ENCODE measurements around the gene YY1. TPM values are rescaled to one million over a fixed set of nuclear protein-coding genes. Genes with fewer than 3 reads are reported as not detected.
"Not testable (repeated sequence)": the region's sequence is repeated elsewhere in the genome, so short reads cannot be mapped to it uniquely, and the experiment has no call there.

Gene YY1
- total RNA-seq, 8 experiments from 2014 or later = 23.4 to 58.3 (median 30.4) TPM

DNA sequence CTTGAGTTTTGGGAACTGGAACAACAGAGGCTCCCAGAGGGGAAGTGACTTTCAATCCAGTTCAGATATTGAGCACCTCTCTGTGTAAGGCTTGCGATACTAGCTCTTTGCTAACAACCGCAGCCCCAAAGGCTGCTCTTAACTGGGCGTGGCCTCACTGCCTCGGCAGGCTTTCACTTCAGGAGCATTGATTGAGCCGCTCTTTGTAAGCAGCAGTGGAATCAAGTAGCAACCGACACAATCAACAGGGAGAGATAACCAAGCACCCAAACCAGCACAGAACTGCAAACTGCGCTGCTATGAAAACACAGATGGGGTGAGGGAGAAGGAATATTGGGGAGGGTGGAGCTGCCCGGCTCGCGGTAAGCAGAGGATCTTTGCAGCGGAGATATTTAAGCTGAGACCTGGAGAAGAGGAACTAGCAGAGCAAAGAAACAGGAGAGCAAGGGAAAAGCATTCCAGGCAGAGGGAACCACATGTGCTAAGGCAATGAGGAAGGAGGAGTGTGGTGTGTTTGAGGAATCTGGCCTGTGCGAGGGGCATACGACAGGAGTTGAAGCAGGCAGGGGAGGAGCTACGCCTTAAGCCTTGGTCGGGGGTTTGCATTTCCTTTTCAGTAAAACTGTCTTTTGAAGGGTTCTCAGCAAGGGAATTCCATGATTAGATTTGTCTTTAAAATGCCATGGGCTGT, 17.3 kb upstream of the YY1 start:
- ATAC-seq (replicated peaks in 6 of 8) = peak; percentile 71 to 95 (median 81)
- in situ Hi-C loops (cut with MboI; ENCODE audit: low pct_unique_long_range_greater_than_20kb in 2 of 9, low sequenced_read_pairs in 9 of 9, unreplicated experiment in 9 of 9) = no loop called here
- Histone ChIP-seq H3K4me3 (peak overlapping the region in 4 of 5 donors; percentile 17 to 33 (median 20)), H3K27ac (peak overlapping the region; percentile 39 to 78), H3K4me1 (replicated peaks in 1 of 2) (peaks cover 36 to 37% of the 10 kb centered on the region in 2 donors)
- WGBS, 10 experiments = 0 to 20% (median 4%) methylated on average over 1 to 10 of the region's 15 CpGs; no CpG with 5 or more reads in 1 of the 10 experiments

DNA sequence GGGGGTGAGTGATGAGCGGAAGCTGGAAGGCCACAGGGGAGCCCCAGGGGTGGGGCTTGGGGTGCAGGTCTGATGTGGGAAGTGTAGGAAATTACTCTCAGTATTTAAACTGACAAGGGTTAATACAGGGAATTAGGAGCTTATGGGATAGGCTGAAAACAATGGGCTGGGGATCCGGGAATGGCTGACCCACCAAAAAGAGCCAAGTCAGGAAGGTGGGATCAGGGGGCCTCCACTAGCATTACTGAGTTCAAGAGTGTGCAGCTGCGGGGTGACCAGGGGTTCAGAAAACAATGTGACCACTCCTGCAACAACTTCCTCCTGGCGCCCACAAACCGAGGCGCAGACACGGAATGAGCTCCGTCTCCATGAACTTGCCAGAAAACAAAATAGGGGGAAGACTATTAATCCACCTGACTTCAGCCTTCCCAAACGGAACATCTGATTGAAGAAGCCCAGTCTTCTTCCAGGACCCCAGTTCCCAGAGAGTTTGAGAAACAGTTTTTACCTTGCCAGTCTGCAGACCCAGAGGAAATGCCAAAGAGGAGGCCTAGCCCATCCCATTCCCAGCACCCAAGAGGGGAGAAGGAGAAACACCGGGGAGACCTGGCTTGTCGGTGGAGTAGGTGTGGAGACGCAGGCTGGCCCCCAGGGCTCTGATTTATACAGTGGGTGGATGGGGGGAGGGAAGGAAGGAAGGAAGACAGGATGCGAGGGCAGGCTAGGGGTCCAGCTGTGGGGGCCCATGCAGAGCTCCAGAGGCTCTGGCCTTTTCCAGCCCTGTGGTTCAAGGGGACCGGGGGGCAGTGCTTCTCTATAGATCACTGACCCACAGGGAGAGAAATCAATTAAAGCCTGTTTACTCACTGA, 16.5 kb upstream of the YY1 start:
- in situ Hi-C loops (cut with MboI; ENCODE audit: low pct_unique_long_range_greater_than_20kb in 2 of 9, low sequenced_read_pairs in 9 of 9, unreplicated experiment in 9 of 9) = no loop called here
- ATAC-seq (replicated peaks in 6 of 8) = peak in 1 of 8 experiments; percentile 2
- H3K4me3 ChIP-seq = peak overlapping the region in 1 of 5 donors; percentile 33

DNA sequence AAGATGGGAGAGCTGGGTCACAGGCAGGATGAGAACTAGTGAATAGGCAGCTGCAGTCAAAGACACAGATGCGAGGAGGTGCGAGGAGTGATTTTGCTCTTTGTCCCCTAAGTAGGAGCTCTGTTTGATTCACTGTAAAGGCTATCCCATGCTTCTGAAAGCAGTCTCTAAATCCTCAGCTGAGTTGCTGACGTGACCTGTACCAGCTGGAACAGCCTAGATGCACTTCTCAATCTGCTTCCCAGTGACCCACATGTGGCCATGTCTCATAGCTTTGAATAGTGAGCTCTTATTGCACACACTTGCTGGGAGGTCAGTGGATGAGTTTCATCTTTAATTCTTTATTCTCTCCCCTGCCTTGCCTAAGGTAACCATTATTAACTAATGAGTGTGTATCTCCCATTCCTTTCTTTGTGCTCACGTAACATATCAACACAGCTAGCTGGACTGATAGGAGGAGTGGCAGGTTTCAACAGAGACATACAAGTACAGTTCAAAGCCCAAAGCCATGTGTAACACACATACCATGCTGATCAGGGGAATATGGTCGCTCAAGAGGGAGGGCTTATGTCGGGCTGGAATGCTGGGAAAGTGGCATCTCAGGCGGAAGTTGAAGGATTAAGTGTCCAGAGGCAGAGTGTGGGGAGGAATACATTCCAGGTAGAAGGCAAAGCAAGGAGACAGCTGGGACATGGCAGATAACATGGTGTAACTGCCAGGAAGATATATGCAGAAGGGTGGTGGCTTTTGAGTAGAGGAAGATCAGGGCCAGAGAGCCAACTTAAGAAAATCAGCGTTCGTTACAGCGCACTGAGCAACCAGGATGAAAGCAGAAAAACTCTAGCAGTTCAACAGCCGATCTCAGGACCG, 15.4 kb upstream of the YY1 start:
- ATAC-seq (replicated peaks in 6 of 8) = peak in 5 of 8 experiments; percentile 28 to 71 (median 67)
- Histone ChIP-seq H3K4me1 (replicated peaks in 1 of 2) (peaks cover 36 to 37% of the 10 kb centered on the region in 2 donors), H3K4me3 (no peak overlapping the region), H3K27ac (no peak overlapping the region)
- WGBS, 10 experiments = 56 to 100% (median 86%) methylated on average over 1 to 8 of the region's 12 CpGs
- in situ Hi-C loops (cut with MboI; ENCODE audit: low pct_unique_long_range_greater_than_20kb in 2 of 9, low sequenced_read_pairs in 9 of 9, unreplicated experiment in 9 of 9) = no loop called here

More for the DNA sequence above, 16.5 kb upstream of the YY1 start:
- Histone ChIP-seq H3K27ac (peak overlapping the region; percentile 39 to 78), H3K4me1 (replicated peaks in 1 of 2) (peaks cover 36 to 37% of the 10 kb centered on the region in 2 donors)
- WGBS, 10 experiments = 0 to 100% (median 60%) methylated on average over 1 to 6 of the region's 14 CpGs; no CpG with 5 or more reads in 3 of the 10 experiments

DNA sequence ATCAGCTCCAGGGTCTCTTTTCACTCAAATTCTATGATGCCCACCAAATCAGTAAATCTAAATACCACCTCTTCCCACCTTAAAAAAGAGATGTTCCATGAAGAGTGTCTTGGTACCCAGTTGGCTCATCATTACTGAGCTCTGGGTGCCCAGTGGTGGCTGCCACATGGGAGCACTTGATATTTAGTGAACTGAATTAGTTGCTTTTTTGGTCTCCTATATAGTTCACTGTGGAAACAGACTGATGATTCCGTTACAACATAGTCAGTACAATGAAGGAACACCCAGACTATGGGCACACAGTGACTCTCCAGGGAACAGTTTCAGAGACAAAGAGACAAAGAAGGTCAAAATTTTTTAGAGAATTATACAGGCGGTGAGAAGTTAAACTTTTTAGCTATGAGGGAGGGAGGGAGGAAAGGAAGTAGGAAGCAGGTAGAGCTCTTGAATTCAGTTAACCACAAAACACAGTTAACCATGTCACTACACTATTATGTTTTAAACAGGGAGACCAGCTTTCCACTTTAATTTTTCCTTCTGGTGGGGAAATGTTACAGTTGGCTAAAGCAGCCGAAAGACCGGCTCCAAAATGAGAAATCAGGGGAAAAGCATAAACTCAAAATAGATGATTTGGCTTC, 14.6 kb upstream of the YY1 start:
- Histone ChIP-seq H3K27ac (no peak overlapping the region), H3K4me3 (no peak overlapping the region), H3K4me1 (replicated peaks in 1 of 2) (peaks cover 36 to 37% of the 10 kb centered on the region in 2 donors)
- WGBS, 10 experiments = 85 to 100% (median 95%) methylated on average over 1 to 4 of the region's 4 CpGs; no CpG with 5 or more reads in 1 of the 10 experiments
- no peak for ATAC-seq (replicated peaks in 6 of 8)
- in situ Hi-C loops (cut with MboI; ENCODE audit: low pct_unique_long_range_greater_than_20kb in 2 of 9, low sequenced_read_pairs in 9 of 9, unreplicated experiment in 9 of 9) = no loop called here

DNA sequence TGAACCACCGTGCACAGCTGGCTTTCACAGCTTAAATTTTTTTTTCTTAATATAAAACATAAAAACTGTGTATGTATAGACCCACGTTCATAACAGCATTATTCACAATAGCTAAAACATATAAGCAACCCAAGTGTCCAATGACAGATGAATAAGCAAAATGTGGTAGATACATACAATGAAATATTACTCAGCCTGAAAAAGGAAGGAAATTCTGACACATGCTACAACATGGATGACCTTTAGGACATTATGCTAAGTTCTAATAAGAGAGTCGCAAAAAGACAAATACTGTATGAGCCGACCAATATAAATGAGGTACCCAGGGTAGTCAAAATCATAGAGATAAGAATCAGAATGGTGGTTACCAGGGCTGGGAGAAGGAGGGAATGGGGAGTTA, 13.8 kb upstream of the YY1 start:
- H3K27ac ChIP-seq = no peak overlapping the region
- peaks cover 36 to 37% of the 10 kb centered on the region in 2 donors for H3K4me1 ChIP-seq (replicated peaks in 1 of 2)
- no peak overlapping the region for H3K4me3 ChIP-seq
- ATAC-seq (replicated peaks in 6 of 8) = no peak
- in situ Hi-C loops (cut with MboI; ENCODE audit: low pct_unique_long_range_greater_than_20kb in 2 of 9, low sequenced_read_pairs in 9 of 9, unreplicated experiment in 9 of 9) = no loop called here
- WGBS, 10 experiments = 80 to 100% (median 93%) methylated on average over 1 to 4 of the region's 4 CpGs; no CpG with 5 or more reads in 1 of the 10 experiments

DNA sequence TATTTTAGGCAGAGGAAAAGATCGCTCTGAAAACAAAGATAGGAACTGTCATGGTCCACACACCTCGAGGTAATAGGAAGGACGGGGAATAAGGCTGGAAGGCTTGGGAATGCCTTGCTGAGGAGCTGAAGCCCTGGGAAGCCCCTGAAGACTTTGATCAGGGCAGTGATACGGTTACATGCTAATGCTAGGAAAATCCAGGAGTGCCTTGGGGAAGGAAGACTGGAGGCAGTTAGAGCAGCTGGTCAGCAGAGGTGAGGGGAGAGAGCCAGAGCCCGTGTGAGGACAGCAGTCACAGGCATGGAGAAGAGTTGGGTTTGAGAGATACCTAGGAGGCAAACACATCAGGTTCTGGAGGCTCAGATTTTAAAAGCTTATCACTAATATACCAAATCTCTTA, 8.6 kb upstream of the YY1 start:
- 53 to 100% (median 75%) methylated on average over 1 to 5 of the region's 5 CpGs for WGBS, 10 experiments
- no peak overlapping the region for H3K4me3 ChIP-seq
- H3K27ac ChIP-seq = no peak overlapping the region
- in situ Hi-C loops (cut with MboI; ENCODE audit: low pct_unique_long_range_greater_than_20kb in 2 of 9, low sequenced_read_pairs in 9 of 9, unreplicated experiment in 9 of 9) = no loop called here
- no peaks in the 10 kb centered on the region for H3K4me1 ChIP-seq (replicated peaks in 1 of 2)
- ATAC-seq (replicated peaks in 6 of 8) = peak in 1 of 8 experiments; percentile 40

DNA sequence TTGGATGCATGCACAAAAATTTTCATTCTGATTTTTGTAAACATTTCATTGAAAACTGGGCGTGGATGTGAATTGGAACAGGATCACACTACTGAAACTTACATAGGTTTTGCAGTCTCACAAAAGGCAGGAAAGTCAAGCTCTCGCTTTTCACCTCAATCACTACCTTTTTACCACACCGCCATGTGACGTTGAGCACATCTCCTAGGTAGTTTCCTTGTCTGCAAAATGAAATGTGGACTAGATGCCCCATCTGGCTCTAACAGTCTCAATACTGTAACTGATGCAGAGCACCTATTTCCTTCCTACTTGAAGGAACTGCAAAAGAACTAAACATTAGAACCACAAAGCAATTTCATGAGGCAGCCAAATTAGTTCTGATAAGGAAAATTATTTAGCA, 4.4 kb upstream of the YY1 start:
- in situ Hi-C loops (cut with MboI; ENCODE audit: low pct_unique_long_range_greater_than_20kb in 2 of 9, low sequenced_read_pairs in 9 of 9, unreplicated experiment in 9 of 9) = no loop called here
- Histone ChIP-seq H3K4me3 (no peak overlapping the region), H3K4me1 (replicated peaks in 1 of 2) (peaks cover 6 to 8% of the 10 kb centered on the region in 2 donors), H3K27ac (no peak overlapping the region)
- 17 to 100% (median 92%) methylated on average over 1 to 4 of the region's 4 CpGs for WGBS, 10 experiments
- ATAC-seq (replicated peaks in 6 of 8) = no peak

DNA sequence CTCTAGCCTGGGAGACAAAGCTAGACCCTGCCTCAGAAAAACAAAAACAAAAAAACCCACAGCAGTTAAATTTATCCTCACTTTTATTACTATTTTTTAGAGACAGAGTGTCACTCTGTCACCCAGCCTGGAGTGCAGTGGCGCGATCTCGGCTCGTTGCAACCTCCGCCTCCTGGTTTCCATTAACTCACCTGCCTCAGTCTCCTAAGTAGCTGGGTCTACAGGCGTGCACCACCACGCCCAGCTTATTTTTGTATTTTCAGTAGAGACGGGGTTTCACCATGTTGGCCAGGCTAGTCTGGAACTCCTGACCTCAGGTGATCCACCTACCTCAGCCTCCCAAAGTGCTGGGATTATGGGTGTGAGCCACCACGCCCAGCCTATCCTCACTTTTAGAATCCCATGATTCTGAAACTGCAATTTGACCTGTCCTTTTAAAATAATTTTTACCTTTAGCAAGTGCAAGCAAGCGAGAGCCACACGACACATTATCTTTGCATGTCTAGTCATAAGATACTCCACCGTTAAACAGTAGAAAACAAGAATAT, 2.6 kb upstream of the YY1 start:
- H3K27ac ChIP-seq; H3K4me1 ChIP-seq (replicated peaks in 1 of 2); ATAC-seq (replicated peaks in 6 of 8); in situ Hi-C loops (cut with MboI; ENCODE audit: low pct_unique_long_range_greater_than_20kb in 2 of 9, low sequenced_read_pairs in 9 of 9, unreplicated experiment in 9 of 9): not testable (repeated sequence)
- H3K4me3 ChIP-seq = peak overlapping the region in 1 of 5 donors; percentile 60
- 60 to 100% (median 88%) methylated on average over 1 to 9 of the region's 12 CpGs; no CpG with 5 or more reads in 1 of the 10 experiments for WGBS, 10 experiments

DNA sequence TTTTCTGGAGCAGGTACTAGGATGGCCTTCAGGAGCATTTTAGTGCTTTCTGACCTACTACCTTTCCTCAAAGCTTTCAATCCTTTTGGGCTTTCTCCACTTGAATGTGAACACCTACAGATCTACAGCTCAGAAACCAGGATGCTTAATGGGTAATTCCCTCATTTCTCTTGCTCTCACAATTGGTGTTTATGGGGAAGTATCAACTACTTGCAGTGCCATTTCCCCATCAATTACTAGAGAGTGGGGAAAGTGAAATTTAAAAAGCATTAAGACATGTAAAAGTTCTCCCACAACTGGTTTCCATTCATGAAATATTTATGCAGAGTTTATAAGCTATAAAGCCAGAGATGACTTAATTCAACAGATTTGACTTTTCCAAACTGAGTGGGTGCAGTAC, 2.1 kb upstream of the YY1 start:
- H3K27ac ChIP-seq = no peak overlapping the region
- H3K4me3 ChIP-seq = peak overlapping the region in 4 of 5 donors; percentile 60 to 92 (median 74)
- ATAC-seq (replicated peaks in 6 of 8) = no peak
- peaks cover 8 to 9% of the 10 kb centered on the region in 2 donors for H3K4me1 ChIP-seq (replicated peaks in 1 of 2)
- in situ Hi-C loops (cut with MboI; ENCODE audit: low pct_unique_long_range_greater_than_20kb in 2 of 9, low sequenced_read_pairs in 9 of 9, unreplicated experiment in 9 of 9) = no loop called here

DNA sequence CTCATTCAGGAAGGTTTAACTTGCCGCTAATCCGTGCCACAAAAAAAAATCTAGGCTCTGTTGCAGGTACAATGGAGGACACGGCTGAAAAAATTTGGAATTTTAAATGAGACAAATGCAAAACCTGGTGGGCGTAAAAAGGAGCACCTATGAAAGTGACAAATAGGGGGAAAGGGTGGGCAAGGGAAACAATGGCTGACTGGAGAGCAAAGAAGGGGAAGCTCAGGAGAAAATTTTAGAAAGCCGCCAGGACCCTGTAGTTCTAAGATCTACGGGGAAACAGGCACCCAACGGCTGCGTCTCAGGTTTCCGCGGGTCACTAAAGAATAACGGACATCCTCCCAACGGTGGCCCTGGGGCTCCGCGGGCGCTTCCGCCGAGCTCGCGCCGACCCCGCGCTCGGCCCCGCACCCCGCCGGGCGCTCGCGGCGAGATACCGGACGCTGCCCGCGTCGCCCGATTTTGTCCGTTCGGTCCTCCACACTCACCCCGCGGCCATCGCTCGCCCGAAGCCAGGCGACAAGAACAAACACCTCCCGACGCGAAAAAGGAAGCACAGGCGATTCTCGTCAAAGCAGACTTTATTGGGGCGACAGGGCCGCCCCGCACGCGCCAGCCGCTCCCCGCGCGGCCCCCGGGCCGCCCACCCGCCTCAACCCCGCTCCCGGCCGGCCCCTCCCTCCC, 1.1 kb upstream of the YY1 start:
- in situ Hi-C loops (cut with MboI; ENCODE audit: low pct_unique_long_range_greater_than_20kb in 2 of 9, low sequenced_read_pairs in 9 of 9, unreplicated experiment in 9 of 9) = no loop called here
- peak in 3 of 8 experiments; percentile 8 to 16 (median 9) for ATAC-seq (replicated peaks in 6 of 8)
- Histone ChIP-seq H3K4me1 (replicated peaks in 1 of 2) (peaks cover 8 to 9% of the 10 kb centered on the region in 2 donors), H3K4me3 (peak overlapping the region; percentile 60 to 96 (median 86)), H3K27ac (peak overlapping the region; percentile 94 to 97)
- WGBS, 10 experiments = 0 to 6% (median 0%) methylated on average over 2 to 30 of the region's 64 CpGs

DNA sequence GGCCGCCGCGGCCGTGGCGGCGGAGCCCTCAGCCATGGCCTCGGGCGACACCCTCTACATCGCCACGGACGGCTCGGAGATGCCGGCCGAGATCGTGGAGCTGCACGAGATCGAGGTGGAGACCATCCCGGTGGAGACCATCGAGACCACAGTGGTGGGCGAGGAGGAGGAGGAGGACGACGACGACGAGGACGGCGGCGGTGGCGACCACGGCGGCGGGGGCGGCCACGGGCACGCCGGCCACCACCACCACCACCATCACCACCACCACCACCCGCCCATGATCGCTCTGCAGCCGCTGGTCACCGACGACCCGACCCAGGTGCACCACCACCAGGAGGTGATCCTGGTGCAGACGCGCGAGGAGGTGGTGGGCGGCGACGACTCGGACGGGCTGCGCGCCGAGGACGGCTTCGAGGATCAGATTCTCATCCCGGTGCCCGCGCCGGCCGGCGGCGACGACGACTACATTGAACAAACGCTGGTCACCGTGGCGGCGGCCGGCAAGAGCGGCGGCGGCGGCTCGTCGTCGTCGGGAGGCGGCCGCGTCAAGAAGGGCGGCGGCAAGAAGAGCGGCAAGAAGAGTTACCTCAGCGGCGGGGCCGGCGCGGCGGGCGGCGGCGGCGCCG, 381 bp downstream of the YY1 start:
- peak overlapping the region; percentile 60 to 96 (median 86) for H3K4me3 ChIP-seq
- H3K4me1 ChIP-seq (replicated peaks in 1 of 2) = peaks cover 8 to 9% of the 10 kb centered on the region in 2 donors
- H3K27ac ChIP-seq = peak overlapping the region; percentile 90 to 97
- 0 to 8% methylated on average over 5 to 8 of the region's 93 CpGs; no CpG with 5 or more reads in 8 of the 10 experiments for WGBS, 10 experiments
- ATAC-seq (replicated peaks in 6 of 8) = no peak
- in situ Hi-C loops (cut with MboI; ENCODE audit: low pct_unique_long_range_greater_than_20kb in 2 of 9, low sequenced_read_pairs in 9 of 9, unreplicated experiment in 9 of 9) = no loop called here

Measured in motor neuron (in vitro differentiated cells).